ENCODE data around the gene CUTA.
A peak's percentile ranks its signal among the peaks of the same experiment; 100 is the strongest.
"Not testable (repeated sequence)": the region's sequence is repeated elsewhere in the genome, so short reads cannot be mapped to it uniquely, and the experiment has no call there.

CUTA gene

DNA sequence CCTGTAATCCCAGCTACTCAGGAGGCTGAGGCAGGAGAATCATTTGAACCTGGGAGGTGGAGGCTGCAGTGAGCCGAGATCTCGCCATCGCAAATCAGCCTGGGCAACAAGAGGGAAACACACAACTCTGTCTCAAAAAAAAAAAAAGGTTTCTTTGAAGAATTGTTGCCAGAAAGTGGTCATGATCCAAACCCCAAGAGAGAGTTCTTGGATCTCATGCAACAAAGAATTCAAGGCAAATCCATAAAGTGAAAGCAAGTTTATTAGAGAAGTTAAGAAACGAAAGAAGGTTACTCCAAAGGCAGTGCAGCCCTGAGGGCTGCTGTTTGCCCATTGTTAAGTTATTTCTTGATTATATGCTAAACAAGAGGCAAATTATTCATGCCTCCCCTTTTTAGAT is 40.7 kb downstream of the CUTA start:
- Histone ChIP-seq H3K4me3 (no peak overlapping the region), H3K27ac (no peak overlapping the region)
- TF ChIP-seq, protein P1, sequence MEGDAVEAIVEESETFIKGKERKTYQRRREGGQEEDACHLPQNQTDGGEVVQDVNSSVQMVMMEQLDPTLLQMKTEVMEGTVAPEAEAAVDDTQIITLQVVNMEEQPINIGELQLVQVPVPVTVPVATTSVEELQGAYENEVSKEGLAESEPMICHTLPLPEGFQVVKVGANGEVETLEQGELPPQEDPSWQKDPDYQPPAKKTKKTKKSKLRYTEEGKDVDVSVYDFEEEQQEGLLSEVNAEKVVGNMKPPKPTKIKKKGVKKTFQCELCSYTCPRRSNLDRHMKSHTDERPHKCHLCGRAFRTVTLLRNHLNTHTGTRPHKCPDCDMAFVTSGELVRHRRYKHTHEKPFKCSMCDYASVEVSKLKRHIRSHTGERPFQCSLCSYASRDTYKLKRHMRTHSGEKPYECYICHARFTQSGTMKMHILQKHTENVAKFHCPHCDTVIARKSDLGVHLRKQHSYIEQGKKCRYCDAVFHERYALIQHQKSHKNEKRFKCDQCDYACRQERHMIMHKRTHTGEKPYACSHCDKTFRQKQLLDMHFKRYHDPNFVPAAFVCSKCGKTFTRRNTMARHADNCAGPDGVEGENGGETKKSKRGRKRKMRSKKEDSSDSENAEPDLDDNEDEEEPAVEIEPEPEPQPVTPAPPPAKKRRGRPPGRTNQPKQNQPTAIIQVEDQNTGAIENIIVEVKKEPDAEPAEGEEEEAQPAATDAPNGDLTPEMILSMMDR (IDR thresholded peaks at IDR 0.05), result no peak
- no peak for DNase-seq (ENCODE audit: low spot score)

DNA sequence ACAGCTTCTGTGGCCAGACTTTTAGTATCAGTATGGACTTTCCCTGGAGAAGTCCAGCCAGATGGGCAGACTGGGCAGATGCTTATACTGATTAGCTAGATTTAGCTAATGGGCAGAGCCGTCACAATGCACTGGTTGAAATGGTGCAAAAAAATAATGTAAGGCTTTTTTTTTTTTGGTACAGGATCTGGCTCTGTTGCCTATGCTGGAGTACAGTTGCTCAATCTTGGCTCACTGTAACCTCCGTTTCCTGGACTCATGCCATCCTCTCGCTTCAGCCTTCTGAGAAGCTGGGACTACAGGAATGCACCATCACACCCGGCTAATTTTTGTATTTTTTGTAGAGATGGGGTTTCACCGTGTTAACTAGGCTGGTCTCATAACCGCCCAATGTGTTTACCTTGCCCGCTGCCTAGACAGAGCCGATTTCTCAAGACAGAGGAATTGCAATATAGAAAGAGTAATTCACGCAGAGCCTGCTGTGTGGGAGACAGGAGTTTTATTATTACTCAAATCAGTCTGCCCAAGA is 42.7 kb downstream of the CUTA start:
- H3K27ac ChIP-seq, result peak overlapping the region; percentile 52 to 83
- H3K4me3 ChIP-seq, result peak overlapping the region; percentile 13
- TF ChIP-seq, protein P1 (IDR thresholded peaks at IDR 0.05), result no peak
- DNase-seq (ENCODE audit: low spot score), result peak; percentile 79

- DNase-seq (ENCODE audit: low spot score), result no peak
- TF ChIP-seq, protein P1 (IDR thresholded peaks at IDR 0.05), result no peak
- no peak overlapping the region for H3K4me3 ChIP-seq
- H3K27ac ChIP-seq, result peak overlapping the region in 1 of 2 donors; percentile 83
These were observed 43.7 kb downstream of the CUTA start for GRCh38 chr6:33373960-33374910.

GRCh38 chr6:33372526-33373123 is 45.3 kb downstream of the CUTA start:
- H3K27ac ChIP-seq, result no peak overlapping the region
- TF ChIP-seq, protein P1 (IDR thresholded peaks at IDR 0.05), result no peak
- DNase-seq (ENCODE audit: low spot score), result no peak
- no peak overlapping the region for H3K4me3 ChIP-seq

- not testable (repeated sequence) for H3K4me3 ChIP-seq; DNase-seq (ENCODE audit: low spot score); H3K27ac ChIP-seq
These were observed 46.0 kb downstream of the CUTA start for GRCh38 chr6:33371901-33372300.

DNA sequence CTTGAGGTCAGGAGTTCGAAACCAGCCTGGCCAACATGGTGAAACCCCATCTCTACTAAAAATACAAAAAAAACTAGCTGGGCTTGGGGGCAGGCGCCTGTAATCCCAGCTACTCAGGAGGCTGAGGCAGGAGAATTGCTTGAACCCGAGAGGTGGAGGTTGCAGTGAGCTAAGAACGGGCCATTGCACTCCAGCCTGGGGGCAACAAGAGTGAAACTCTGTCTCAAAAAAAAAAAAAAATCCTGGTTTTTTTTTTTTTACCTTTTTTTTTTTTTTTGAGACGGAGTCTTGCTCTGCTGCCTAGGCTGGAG is 50.2 kb downstream of the CUTA start:
- not testable (repeated sequence) for H3K4me3 ChIP-seq; DNase-seq (ENCODE audit: low spot score); H3K27ac ChIP-seq

- no peak for DNase-seq (ENCODE audit: low spot score)
- Histone ChIP-seq H3K4me3 (no peak overlapping the region), H3K27ac (no peak overlapping the region)
- TF ChIP-seq, protein P1 (IDR thresholded peaks at IDR 0.05), result no peak
These were observed 50.7 kb downstream of the CUTA start for GRCh38 chr6:33367009-33367714.

All from coronary artery (tissue), 2 donors.